ENCODE results near the gene CDK6.

DNA sequence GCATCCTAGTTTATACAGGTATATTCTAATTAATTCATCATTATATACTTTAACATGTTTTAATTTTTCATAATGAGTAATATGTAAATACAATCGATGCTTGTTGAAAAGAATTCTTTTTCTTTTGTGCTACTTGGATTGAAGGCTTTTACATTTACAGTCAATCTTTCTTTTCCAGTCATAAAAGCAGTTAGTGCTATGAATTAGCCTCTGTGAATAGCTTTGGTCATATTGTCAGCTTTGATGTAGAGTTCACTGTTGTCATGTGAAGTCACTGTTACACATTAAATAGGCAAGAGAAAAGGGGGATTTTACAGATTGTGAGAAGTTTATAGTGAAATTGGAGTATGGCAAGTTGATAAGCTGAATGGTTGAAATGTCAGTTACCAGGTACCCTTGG lies 142.9 kb downstream of the CDK6 start:
- TF ChIP-seq, protein P1, sequence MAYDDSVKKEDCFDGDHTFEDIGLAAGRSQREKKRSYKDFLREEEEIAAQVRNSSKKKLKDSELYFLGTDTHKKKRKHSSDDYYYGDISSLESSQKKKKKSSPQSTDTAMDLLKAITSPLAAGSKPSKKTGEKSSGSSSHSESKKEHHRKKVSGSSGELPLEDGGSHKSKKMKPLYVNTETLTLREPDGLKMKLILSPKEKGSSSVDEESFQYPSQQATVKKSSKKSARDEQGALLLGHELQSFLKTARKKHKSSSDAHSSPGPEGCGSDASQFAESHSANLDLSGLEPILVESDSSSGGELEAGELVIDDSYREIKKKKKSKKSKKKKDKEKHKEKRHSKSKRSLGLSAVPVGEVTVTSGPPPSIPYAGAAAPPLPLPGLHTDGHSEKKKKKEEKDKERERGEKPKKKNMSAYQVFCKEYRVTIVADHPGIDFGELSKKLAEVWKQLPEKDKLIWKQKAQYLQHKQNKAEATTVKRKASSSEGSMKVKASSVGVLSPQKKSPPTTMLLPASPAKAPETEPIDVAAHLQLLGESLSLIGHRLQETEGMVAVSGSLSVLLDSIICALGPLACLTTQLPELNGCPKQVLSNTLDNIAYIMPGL (CRISPR knock-in tag; IDR thresholded peaks at IDR 0.05; ENCODE audit: borderline replicate concordance) = no peak
- TF ChIP-seq, protein P2, sequence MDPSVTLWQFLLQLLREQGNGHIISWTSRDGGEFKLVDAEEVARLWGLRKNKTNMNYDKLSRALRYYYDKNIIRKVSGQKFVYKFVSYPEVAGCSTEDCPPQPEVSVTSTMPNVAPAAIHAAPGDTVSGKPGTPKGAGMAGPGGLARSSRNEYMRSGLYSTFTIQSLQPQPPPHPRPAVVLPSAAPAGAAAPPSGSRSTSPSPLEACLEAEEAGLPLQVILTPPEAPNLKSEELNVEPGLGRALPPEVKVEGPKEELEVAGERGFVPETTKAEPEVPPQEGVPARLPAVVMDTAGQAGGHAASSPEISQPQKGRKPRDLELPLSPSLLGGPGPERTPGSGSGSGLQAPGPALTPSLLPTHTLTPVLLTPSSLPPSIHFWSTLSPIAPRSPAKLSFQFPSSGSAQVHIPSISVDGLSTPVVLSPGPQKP (IDR thresholded peaks at IDR 0.05; ENCODE audit: low read depth, low read length) = no peak
- TF ChIP-seq, protein P3, sequence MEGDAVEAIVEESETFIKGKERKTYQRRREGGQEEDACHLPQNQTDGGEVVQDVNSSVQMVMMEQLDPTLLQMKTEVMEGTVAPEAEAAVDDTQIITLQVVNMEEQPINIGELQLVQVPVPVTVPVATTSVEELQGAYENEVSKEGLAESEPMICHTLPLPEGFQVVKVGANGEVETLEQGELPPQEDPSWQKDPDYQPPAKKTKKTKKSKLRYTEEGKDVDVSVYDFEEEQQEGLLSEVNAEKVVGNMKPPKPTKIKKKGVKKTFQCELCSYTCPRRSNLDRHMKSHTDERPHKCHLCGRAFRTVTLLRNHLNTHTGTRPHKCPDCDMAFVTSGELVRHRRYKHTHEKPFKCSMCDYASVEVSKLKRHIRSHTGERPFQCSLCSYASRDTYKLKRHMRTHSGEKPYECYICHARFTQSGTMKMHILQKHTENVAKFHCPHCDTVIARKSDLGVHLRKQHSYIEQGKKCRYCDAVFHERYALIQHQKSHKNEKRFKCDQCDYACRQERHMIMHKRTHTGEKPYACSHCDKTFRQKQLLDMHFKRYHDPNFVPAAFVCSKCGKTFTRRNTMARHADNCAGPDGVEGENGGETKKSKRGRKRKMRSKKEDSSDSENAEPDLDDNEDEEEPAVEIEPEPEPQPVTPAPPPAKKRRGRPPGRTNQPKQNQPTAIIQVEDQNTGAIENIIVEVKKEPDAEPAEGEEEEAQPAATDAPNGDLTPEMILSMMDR (IDR thresholded peaks at IDR 0.05) = no peak
- TF ChIP-seq BHLHE40 (IDR thresholded peaks at IDR 0.05; ENCODE audit: low read depth, low read length) = no peak
- TF ChIP-seq, protein P4, sequence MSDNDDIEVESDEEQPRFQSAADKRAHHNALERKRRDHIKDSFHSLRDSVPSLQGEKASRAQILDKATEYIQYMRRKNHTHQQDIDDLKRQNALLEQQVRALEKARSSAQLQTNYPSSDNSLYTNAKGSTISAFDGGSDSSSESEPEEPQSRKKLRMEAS (IDR thresholded peaks at IDR 0.05) = no peak
- no peak for TF ChIP-seq CHD4 (IDR thresholded peaks at IDR 0.05; ENCODE audit: borderline replicate concordance)
- no peak for TF ChIP-seq ESRRA (IDR thresholded peaks at IDR 0.05; ENCODE audit: borderline replicate concordance, low read length)

Data from A549 (cell line).